Measurements from ENCODE around the gene PCDH8. TPM values are rescaled to one million over a fixed set of nuclear protein-coding genes. Genes with fewer than 3 reads are reported as not detected.

Gene PCDH8
- total RNA-seq, 1 experiment from 2014 or later = not detected

DNA sequence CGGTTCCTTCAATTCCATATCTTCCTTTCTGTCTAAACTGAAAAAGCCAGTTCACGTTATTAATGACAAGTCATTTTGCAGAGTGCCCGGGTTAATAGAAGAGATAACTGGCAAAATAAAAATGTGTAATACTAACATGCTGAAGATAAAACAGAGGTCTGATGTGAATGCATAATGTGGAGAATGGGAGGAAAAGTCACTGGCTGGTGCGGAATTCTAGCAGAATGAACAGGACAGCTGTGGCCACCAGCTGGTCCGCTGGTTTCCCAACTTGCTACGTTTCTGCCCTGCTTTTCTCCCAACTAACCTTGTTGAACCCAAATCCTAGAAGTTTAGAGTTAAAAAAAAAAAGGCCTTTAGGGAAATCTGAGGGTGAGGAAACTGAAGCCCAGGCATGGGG, 42.4 kb downstream of the PCDH8 start:
- no peak for DNase-seq
- ChIA-PET POLR2A (no interaction called here), CTCF (no interaction called here)
- BruUV-seq (replicated peaks) = no TSS peak
- Histone ChIP-seq H3K36me3 (ENCODE audit: control insufficient read depth, insufficient read depth, low read length) (no peaks in the 10 kb centered on the region), H3K4me3 (ENCODE audit: low read depth, low read length) (no peak overlapping the region), H3K4me1 (no peaks in the 10 kb centered on the region), H3K27me3 (replicated peaks; ENCODE audit: control insufficient read depth, insufficient read depth, low read length) (no peaks in the 10 kb centered on the region), H3K9me3 (no peaks in the 10 kb centered on the region)
- intact Hi-C loops (cut with micrococcal nuclease; ENCODE audit: unreplicated experiment) = loop anchor here (5.0 kb wide), 1 partner anchor 79 kb away; no protein-coding TSS in a partner anchor
- H3K27me3 Mint-ChIP-seq (ENCODE audit: insufficient read depth, unreplicated experiment) = peaks cover 14% of the 10 kb centered on the region
- no peak overlapping the region for H3K4me3 Mint-ChIP-seq (ENCODE audit: unreplicated experiment)
- H3K27ac Mint-ChIP-seq (ENCODE audit: unreplicated experiment) = no peak overlapping the region
- H3K4me1 Mint-ChIP-seq (ENCODE audit: low read depth, unreplicated experiment) = no peaks in the 10 kb centered on the region
- TF ChIP-seq, protein P1, sequence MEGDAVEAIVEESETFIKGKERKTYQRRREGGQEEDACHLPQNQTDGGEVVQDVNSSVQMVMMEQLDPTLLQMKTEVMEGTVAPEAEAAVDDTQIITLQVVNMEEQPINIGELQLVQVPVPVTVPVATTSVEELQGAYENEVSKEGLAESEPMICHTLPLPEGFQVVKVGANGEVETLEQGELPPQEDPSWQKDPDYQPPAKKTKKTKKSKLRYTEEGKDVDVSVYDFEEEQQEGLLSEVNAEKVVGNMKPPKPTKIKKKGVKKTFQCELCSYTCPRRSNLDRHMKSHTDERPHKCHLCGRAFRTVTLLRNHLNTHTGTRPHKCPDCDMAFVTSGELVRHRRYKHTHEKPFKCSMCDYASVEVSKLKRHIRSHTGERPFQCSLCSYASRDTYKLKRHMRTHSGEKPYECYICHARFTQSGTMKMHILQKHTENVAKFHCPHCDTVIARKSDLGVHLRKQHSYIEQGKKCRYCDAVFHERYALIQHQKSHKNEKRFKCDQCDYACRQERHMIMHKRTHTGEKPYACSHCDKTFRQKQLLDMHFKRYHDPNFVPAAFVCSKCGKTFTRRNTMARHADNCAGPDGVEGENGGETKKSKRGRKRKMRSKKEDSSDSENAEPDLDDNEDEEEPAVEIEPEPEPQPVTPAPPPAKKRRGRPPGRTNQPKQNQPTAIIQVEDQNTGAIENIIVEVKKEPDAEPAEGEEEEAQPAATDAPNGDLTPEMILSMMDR (IDR thresholded peaks at IDR 0.05; ENCODE audit: insufficient read depth in 1 of 2, low read depth in 1 of 2, low read length in 1 of 2, severe bottlenecking in 1 of 2, unreplicated experiment in 1 of 2) = no peak
- H3K36me3 Mint-ChIP-seq (ENCODE audit: insufficient read depth, unreplicated experiment) = no peaks in the 10 kb centered on the region
- no peaks in the 10 kb centered on the region for H3K9me3 Mint-ChIP-seq (ENCODE audit: unreplicated experiment)

DNA sequence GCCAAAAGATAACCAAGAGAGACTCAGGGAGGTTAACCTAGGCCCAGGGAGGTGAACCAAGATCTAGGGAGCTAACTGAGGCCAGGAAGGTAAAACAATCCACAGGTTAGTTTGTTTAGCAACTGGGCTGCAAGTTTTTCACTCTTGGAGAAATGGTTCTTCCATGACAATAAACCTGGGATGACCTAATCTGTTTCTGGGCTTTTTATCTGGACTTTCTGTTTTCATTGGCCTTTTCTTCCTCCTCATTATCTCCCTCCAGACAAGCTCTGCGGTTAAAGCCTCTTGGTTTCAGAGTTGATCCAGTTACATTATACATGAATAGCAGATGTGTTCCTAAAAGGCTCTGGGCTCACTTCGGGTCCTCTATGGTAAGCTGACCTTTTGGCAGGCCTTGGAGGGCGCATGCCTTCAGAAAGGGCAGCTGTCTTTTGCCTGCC, 44.2 kb downstream of the PCDH8 start:
- Mint-ChIP-seq H3K36me3 (ENCODE audit: insufficient read depth, unreplicated experiment) (no peaks in the 10 kb centered on the region), H3K27me3 (ENCODE audit: insufficient read depth, unreplicated experiment) (peaks cover 17% of the 10 kb centered on the region), H3K27ac (ENCODE audit: unreplicated experiment) (no peak overlapping the region), H3K4me3 (ENCODE audit: unreplicated experiment) (no peak overlapping the region), H3K4me1 (ENCODE audit: low read depth, unreplicated experiment) (no peaks in the 10 kb centered on the region), H3K9me3 (ENCODE audit: unreplicated experiment) (no peaks in the 10 kb centered on the region)
- Histone ChIP-seq H3K27me3 (replicated peaks; ENCODE audit: control insufficient read depth, insufficient read depth, low read length) (no peaks in the 10 kb centered on the region), H3K36me3 (ENCODE audit: control insufficient read depth, insufficient read depth, low read length) (no peaks in the 10 kb centered on the region), H3K4me1 (no peaks in the 10 kb centered on the region), H3K9me3 (no peaks in the 10 kb centered on the region), H3K4me3 (ENCODE audit: low read depth, low read length) (no peak overlapping the region)
- intact Hi-C loops (cut with micrococcal nuclease; ENCODE audit: unreplicated experiment) = no loop called here
- ChIA-PET POLR2A (no interaction called here), CTCF (no interaction called here)
- BruUV-seq (replicated peaks) = no TSS peak
- no peak for DNase-seq
- TF ChIP-seq, protein P1 (IDR thresholded peaks at IDR 0.05; ENCODE audit: insufficient read depth in 1 of 2, low read depth in 1 of 2, low read length in 1 of 2, severe bottlenecking in 1 of 2, unreplicated experiment in 1 of 2) = no peak

DNA sequence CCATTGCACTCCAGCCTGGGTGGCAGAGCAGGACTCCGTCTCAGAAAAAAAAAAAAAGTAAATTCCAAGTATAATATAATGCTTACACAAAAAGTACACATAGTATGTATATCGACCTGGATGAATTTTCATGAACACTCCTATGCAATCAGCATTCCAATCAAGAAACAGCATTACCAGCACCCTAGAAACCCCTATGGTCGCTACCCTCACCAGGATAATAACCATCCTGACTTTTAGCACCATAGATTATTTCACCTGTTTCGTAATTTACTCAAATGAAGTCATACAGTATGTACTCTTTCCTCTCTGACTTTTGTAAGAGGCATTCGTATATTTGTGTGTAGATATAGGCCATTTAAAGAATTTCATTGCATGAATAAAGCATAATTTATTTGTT, 47.6 kb downstream of the PCDH8 start:
- Mint-ChIP-seq H3K9me3 (ENCODE audit: unreplicated experiment) (no peaks in the 10 kb centered on the region), H3K4me3 (ENCODE audit: unreplicated experiment) (no peak overlapping the region), H3K4me1 (ENCODE audit: low read depth, unreplicated experiment) (no peaks in the 10 kb centered on the region), H3K27ac (ENCODE audit: unreplicated experiment) (no peak overlapping the region), H3K36me3 (ENCODE audit: insufficient read depth, unreplicated experiment) (no peaks in the 10 kb centered on the region), H3K27me3 (ENCODE audit: insufficient read depth, unreplicated experiment) (peaks cover 19% of the 10 kb centered on the region)
- Histone ChIP-seq H3K36me3 (ENCODE audit: control insufficient read depth, insufficient read depth, low read length) (no peaks in the 10 kb centered on the region), H3K27me3 (replicated peaks; ENCODE audit: control insufficient read depth, insufficient read depth, low read length) (no peaks in the 10 kb centered on the region; the same call in 1 of the 2 replicates), H3K4me3 (ENCODE audit: low read depth, low read length) (no peak overlapping the region), H3K9me3 (no peaks in the 10 kb centered on the region), H3K4me1 (no peaks in the 10 kb centered on the region)
- DNase-seq = no peak
- BruUV-seq (replicated peaks) = no TSS peak
- intact Hi-C loops (cut with micrococcal nuclease; ENCODE audit: unreplicated experiment) = no loop called here
- TF ChIP-seq, protein P1 (IDR thresholded peaks at IDR 0.05; ENCODE audit: insufficient read depth in 1 of 2, low read depth in 1 of 2, low read length in 1 of 2, severe bottlenecking in 1 of 2, unreplicated experiment in 1 of 2) = no peak
- ChIA-PET CTCF (interaction anchor here (1.3 kb wide), 1 partner anchor 167 kb away, joined by 3 read pairs; no protein-coding TSS in a partner anchor), POLR2A (no interaction called here)

All from Caco-2 (cell line).